Mucosa of descending colon (tissue), 3 donors: ENCODE measurements around the gene FTO. TPM values are rescaled to one million over a fixed set of nuclear protein-coding genes. Genes with fewer than 3 reads are reported as not detected.

Experiments
- ATAC-seq: fragments of 200-7000 bp; cut with Tn5 transposase; one replicate; pipeline ENCODE4 v1.9.1; 2020; ENCODE audit warnings: mild to moderate bottlenecking, moderate library complexity
- DNase-seq, 3 donors: peaks; one replicate each; pipeline ENCODE4 v3.0.0-alpha.2; 2020
- H3K36me3 ChIP-seq: fragments of 200-600 bp; one replicate; pipeline ENCODE4 v1.8.0; 2021; ENCODE audit warnings: low read depth, mild to moderate bottlenecking
- H3K4me1 ChIP-seq: fragments of 200-600 bp; one replicate; pipeline ENCODE4 v1.8.0; 2021; ENCODE audit warnings: low read depth, mild to moderate bottlenecking
- H3K4me3 ChIP-seq: fragments of 200-600 bp; one replicate; pipeline ENCODE4 v1.8.0; 2021; ENCODE audit warnings: mild to moderate bottlenecking
- H3K9me3 ChIP-seq: fragments of 200-600 bp; one replicate; pipeline ENCODE4 v1.8.0; 2021; ENCODE audit warnings: mild to moderate bottlenecking
- intact Hi-C, 2 donors: fragments of 100-400 bp; cut with DNase I in 1 of 2; cut with micrococcal nuclease in 1 of 2; formaldehyde crosslinking; loops; one replicate each; pipeline versions ENCODE4 v1.11.0 to v1.11.1; 2022; cut with DNase I, micrococcal nuclease
- total RNA-seq, 3 donors: library from RNA; stranded (reverse); fragmentation: NEBNext Ultra II Directional in 2 of 3; extraction: Animal tissue kit (Norgen Biotek cat#: 25700) in 2 of 3; gene quantifications; one replicate each; pipeline versions ENCODE4 v1.2.1 to v1.2.4, GENCODE V29; 2021 to 2023
- TF ChIP-seq, protein P1 (sequence below): fragments of 200-600 bp; IDR thresholded peaks from one replicate; pipeline ENCODE4 v1.8.0; 2022; ENCODE audit warnings: antibody characterized with exemption, mild to moderate bottlenecking
- donor health status: DM: no; HTN: no; CAD: no; lungs with moderate emphysema.
- donor health status: DM: no; HTN: no; CAD: no.
- donor health status: DM: no; HTN: yes; CAD: no.

Gene FTO
- total RNA-seq, 3 donors from 2014 or later = 38.0 to 81.7 (median 39.1) TPM

GRCh38 chr16:54158986-54159385 is 455.0 kb downstream of the FTO start:
- intact Hi-C loops = no loop called here
- ATAC-seq (no peak), DNase-seq (no peak)
- TF ChIP-seq, protein P1, sequence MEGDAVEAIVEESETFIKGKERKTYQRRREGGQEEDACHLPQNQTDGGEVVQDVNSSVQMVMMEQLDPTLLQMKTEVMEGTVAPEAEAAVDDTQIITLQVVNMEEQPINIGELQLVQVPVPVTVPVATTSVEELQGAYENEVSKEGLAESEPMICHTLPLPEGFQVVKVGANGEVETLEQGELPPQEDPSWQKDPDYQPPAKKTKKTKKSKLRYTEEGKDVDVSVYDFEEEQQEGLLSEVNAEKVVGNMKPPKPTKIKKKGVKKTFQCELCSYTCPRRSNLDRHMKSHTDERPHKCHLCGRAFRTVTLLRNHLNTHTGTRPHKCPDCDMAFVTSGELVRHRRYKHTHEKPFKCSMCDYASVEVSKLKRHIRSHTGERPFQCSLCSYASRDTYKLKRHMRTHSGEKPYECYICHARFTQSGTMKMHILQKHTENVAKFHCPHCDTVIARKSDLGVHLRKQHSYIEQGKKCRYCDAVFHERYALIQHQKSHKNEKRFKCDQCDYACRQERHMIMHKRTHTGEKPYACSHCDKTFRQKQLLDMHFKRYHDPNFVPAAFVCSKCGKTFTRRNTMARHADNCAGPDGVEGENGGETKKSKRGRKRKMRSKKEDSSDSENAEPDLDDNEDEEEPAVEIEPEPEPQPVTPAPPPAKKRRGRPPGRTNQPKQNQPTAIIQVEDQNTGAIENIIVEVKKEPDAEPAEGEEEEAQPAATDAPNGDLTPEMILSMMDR = no peak
- Histone ChIP-seq H3K4me3 (no peak overlapping the region), H3K9me3 (no peaks in the 10 kb centered on the region), H3K36me3 (no peaks in the 10 kb centered on the region), H3K4me1 (no peaks in the 10 kb centered on the region)

- Histone ChIP-seq H3K36me3 (no peaks in the 10 kb centered on the region), H3K4me3 (no peak overlapping the region), H3K9me3 (no peaks in the 10 kb centered on the region), H3K4me1 (no peaks in the 10 kb centered on the region)
- no peak for DNase-seq
- TF ChIP-seq, protein P1 = no peak
- no peak for ATAC-seq
- intact Hi-C loops = no loop called here
Observed at GRCh38 chr16:54159490-54160080, 455.6 kb downstream of the FTO start.

DNA sequence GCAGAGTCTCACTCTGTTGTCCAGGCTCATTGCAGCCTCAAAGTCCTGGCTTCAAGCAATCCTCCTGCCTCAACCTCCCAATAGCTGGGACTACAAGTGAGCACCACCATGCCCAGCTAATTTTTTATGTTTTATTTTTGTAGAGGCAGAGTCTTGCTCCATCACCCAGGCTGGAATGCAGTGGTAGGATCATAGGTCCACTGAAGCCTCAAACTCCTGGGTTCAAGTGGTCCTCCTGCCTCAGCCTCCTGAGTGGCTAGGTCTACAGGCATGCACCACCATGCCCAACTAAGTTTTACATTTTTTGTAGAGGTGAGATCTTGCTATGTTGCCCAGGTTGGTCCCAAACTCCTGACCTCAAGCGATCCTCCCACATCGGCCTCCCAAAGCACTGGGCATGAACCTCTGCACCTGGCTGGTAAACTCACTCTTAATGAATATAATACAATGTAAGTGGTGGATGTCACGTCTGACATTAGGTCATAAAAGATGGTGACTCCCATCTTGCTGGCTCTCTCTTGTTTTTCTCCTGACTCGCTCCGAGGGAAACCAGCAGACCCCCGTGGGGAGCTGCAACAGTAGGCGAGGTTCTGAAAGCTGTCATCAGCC is 456.4 kb downstream of the FTO start:
- Histone ChIP-seq H3K9me3 (no peaks in the 10 kb centered on the region), H3K4me1 (no peaks in the 10 kb centered on the region), H3K4me3 (no peak overlapping the region), H3K36me3 (no peaks in the 10 kb centered on the region)
- intact Hi-C loops = no loop called here
- DNase-seq (no peak), ATAC-seq (no peak)
- TF ChIP-seq, protein P1 = no peak

DNA sequence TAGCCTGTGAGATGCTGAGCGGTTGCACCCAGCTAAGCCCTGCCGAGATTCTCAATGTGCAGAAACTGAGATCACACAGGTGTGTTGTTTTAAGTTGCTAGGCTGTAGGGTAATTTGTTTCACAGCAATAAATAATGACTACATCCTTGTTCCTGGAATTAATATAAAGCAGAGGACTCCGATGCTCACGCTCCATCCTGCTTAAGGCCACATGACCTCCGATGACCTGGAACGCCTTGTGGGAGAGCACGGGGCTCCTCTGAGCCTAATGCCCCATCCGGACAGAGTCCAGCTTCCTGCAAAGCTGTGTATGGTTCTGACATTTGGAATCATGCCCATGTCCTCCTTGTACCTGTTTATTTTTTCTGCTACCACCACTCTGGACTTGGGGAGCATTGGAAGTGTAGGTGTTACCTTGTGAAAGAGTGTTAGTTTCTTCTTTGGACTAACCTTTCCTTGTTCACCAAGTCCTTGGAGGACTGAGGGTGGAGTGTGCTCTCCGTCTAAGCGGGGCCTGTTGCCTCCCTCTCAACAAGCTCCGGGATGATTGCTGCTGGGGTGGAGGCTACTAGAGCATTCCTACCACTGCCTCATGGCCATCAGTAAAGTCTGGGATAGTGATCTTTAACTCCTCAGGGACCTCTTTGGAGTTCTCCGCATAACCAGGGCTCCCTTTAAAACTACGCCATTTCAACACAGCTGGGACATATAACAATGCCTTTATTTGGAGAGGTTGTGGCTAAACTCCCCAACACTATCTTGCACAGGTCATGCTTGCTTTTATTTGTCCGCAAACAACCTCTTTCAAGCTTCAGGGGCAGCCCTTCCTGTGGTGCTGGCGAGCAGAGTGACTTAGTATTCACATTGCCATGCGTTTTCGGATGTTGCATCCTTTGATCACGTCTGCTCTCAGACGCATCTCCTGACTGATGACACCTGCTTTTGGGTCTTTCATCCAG is 457.3 kb downstream of the FTO start:
- Histone ChIP-seq H3K4me1 (no peaks in the 10 kb centered on the region), H3K36me3 (no peaks in the 10 kb centered on the region), H3K9me3 (no peaks in the 10 kb centered on the region), H3K4me3 (no peak overlapping the region)
- no peak for ATAC-seq
- TF ChIP-seq, protein P1 = no peak
- intact Hi-C loops = no loop called here
- DNase-seq = no peak

GRCh38 chr16:54163197-54163843 is 459.4 kb downstream of the FTO start:
- Histone ChIP-seq H3K36me3 (no peaks in the 10 kb centered on the region), H3K4me1 (no peaks in the 10 kb centered on the region), H3K9me3 (no peaks in the 10 kb centered on the region), H3K4me3 (no peak overlapping the region)
- intact Hi-C loops = no loop called here
- TF ChIP-seq, protein P1 = no peak
- DNase-seq (no peak), ATAC-seq (no peak)
